ENCODE results near the gene RER1. TPM values are rescaled to one million over a fixed set of nuclear protein-coding genes. Genes with fewer than 3 reads are reported as not detected.

The RER1 gene
- polyA plus RNA-seq, 1 experiment = 255 TPM

DNA sequence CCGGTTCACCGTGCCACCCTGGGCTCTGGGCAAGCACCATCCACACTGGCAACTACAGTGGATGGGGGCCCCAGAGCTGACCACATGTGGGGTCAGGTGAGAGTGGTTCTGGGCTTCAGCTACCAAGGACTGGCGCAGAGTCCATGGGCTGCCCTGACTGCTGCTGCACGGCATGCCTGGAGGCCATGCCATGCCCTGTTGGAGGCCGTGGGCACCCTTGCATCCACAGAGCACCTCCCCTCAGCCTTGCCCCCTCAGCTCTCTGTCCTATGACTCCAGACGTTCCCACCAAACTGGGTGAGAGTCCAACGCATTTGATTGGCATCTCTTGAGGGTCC, 15.7 kb upstream of the RER1 start:
- CTCF ChIA-PET = interaction anchor here (11.7 kb wide), 1 partner anchor 181 kb away, joined by 328 read pairs; the partner anchor contains the start of gene FAAP20
- Histone ChIP-seq H3K36me3 (ENCODE audit: control insufficient read depth, insufficient read depth, low read length) (no peaks in the 10 kb centered on the region; the same call in 1 of the 2 replicates), H3K4me3 (ENCODE audit: low read depth, low read length) (no peak overlapping the region), H3K27me3 (ENCODE audit: control insufficient read depth, insufficient read depth, low read length) (no peaks in the 10 kb centered on the region)
- TF ChIP-seq, protein P1, sequence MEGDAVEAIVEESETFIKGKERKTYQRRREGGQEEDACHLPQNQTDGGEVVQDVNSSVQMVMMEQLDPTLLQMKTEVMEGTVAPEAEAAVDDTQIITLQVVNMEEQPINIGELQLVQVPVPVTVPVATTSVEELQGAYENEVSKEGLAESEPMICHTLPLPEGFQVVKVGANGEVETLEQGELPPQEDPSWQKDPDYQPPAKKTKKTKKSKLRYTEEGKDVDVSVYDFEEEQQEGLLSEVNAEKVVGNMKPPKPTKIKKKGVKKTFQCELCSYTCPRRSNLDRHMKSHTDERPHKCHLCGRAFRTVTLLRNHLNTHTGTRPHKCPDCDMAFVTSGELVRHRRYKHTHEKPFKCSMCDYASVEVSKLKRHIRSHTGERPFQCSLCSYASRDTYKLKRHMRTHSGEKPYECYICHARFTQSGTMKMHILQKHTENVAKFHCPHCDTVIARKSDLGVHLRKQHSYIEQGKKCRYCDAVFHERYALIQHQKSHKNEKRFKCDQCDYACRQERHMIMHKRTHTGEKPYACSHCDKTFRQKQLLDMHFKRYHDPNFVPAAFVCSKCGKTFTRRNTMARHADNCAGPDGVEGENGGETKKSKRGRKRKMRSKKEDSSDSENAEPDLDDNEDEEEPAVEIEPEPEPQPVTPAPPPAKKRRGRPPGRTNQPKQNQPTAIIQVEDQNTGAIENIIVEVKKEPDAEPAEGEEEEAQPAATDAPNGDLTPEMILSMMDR (IDR thresholded peaks at IDR 0.05; ENCODE audit: insufficient read depth, low read depth, low read length) = no peak
- no peak for DNase-seq (ENCODE audit: low read depth)
- POLR2A ChIA-PET = no interaction called here

DNA sequence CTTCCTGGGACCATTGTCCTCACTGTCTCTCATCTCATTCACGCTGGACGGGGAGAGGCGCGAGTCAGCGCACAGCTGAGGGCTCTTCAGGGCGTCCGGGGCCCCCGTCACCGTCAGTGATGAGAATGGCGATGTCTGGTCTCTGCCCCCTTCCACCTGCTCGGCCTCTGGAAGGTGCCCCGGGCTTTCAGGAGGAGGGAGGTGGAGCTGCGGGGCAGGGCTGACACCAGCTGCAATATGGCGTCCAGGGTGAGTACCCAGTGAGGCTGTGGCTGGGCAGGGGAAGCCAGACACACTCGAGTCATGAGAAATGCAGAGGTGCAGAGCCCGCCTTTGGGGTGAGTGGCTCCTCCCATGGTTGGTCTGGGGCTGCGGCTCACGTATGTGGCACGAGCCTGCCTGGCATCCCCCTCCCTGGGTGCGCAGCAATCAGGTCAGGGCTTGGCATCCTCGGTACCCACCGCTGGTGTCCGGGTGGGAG, 15.3 kb upstream of the RER1 start:
- ChIA-PET POLR2A (no interaction called here), CTCF (interaction anchor here (11.7 kb wide), 1 partner anchor 182 kb away, joined by 328 read pairs; the partner anchor contains the start of gene FAAP20)
- H3K27me3 ChIP-seq (ENCODE audit: control insufficient read depth, insufficient read depth, low read length) = no peaks in the 10 kb centered on the region
- TF ChIP-seq, protein P1 (IDR thresholded peaks at IDR 0.05; ENCODE audit: insufficient read depth, low read depth, low read length) = no peak
- DNase-seq (ENCODE audit: low read depth) = no peak
- no peak overlapping the region for H3K4me3 ChIP-seq (ENCODE audit: low read depth, low read length)
- no peaks in the 10 kb centered on the region; the same call in 1 of the 2 replicates for H3K36me3 ChIP-seq (ENCODE audit: control insufficient read depth, insufficient read depth, low read length)

DNA sequence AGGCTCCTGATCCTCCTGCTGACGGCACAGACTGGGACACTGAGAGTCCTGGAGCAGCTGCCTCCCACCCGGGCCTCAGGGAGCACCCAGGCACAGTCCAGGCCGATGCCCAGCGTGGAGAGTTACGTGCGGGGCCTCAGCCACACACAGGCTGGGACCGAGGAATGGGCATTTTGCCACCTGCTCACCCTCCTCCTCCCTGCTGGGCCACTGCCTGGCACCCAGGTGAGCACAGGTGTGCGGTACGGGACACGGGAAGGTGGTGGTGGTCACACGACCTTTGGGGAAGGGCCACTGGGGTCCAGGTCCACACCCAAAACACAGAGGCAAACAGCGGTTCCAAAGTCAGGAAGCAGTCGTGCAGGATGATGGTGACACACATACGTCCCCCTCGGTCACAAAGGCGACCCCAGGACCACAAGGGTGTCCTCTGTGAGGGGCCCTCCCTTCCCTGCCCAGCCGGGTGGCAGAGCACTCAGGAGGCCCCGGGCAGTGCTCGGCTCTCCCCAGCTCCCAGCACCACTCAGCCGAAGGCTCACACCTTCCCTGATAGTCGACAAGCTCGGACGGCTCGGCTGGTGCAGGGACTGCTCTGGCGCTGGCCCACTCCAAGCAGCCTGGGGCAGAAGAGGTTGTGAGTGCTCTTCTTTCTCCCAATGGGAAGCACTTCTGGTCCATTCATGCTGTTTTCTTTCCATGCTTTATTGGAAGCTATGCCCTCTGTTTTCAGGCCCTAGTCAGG, 14.5 kb upstream of the RER1 start:
- DNase-seq (ENCODE audit: low read depth) = no peak
- TF ChIP-seq, protein P1 (IDR thresholded peaks at IDR 0.05; ENCODE audit: insufficient read depth, low read depth, low read length) = no peak
- H3K4me3 ChIP-seq (ENCODE audit: low read depth, low read length) = no peak overlapping the region
- CTCF ChIA-PET = interaction anchor here (1.2 to 11.7 kb wide), 2 partner anchors 183 to 203 kb away, joined by 3 to 328 read pairs; partner anchors contain the start of gene FAAP20
- H3K27me3 ChIP-seq (ENCODE audit: control insufficient read depth, insufficient read depth, low read length) = no peaks in the 10 kb centered on the region
- POLR2A ChIA-PET = interaction anchor here (0.5 kb wide), 1 partner anchor 178 kb away, joined by 6 read pairs; no protein-coding TSS in a partner anchor
- no peaks in the 10 kb centered on the region; the same call in 1 of the 2 replicates for H3K36me3 ChIP-seq (ENCODE audit: control insufficient read depth, insufficient read depth, low read length)

DNA sequence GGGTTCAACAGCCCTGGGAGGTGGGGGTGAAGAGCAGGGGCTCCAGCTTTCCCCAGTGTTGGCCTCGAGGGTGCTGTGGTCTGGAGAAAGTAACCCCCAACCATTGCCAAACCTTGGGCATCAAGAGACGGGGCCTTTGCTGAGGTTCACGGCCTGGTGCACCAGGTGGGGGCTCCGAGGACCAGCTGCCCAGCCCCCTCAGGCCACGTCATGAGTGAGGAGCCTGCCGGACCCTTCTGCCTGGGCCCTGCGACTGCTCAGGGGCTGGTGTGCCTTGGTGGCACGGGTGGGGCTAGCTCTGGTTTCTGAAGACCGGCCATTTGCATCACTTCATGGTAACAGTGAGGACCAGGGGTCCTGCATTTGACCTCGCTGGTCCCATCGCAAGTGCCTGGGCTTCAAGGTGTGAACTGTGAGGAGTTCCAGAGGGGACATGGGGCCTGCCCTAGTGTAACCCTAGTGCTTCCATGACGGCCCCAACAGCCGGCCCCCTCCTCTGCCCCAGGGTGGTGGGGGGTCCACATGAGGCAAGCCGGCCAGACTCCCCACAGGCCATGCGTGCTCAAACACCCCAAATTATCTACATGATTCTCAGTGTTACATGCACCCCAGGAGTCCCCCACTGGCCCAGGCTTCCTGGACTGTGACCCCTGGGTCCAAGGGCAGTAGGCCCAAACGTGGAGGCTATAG, 13.7 kb upstream of the RER1 start:
- ChIA-PET CTCF (interaction anchor here (1.2 to 11.7 kb wide), 2 partner anchors 183 to 204 kb away, joined by 3 to 328 read pairs; partner anchors contain the start of gene FAAP20), POLR2A (no interaction called here)
- Histone ChIP-seq H3K4me3 (ENCODE audit: low read depth, low read length) (no peak overlapping the region), H3K36me3 (ENCODE audit: control insufficient read depth, insufficient read depth, low read length) (no peaks in the 10 kb centered on the region; the same call in 1 of the 2 replicates), H3K27me3 (ENCODE audit: control insufficient read depth, insufficient read depth, low read length) (no peaks in the 10 kb centered on the region)
- TF ChIP-seq, protein P1 (IDR thresholded peaks at IDR 0.05; ENCODE audit: insufficient read depth, low read depth, low read length) = no peak
- no peak for DNase-seq (ENCODE audit: low read depth)

DNA sequence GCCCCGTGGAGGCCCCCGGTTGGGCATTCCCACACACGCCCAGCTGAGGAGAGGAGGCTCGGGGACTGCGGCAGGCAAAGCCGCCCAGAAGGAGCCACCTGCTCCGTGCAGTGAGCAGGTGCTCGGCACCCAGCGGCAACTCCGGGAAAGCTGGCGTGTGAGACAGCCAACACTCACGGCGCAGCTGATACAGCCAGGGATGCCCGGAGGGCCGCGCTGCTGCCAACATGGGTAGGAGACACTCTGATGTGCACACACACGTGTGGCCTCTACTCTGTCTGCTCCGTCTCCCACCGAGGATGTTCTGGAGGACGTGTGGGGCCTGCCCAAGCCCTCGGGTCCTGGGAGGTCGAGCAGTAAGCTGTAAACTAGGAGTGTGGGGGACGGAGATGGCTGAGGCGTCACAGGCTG, 13.2 kb upstream of the RER1 start:
- TF ChIP-seq, protein P1 (IDR thresholded peaks at IDR 0.05; ENCODE audit: insufficient read depth, low read depth, low read length) = no peak
- ChIA-PET CTCF (interaction anchor here (1.2 to 11.7 kb wide), 2 partner anchors 184 to 204 kb away, joined by 3 to 328 read pairs; partner anchors contain the start of gene FAAP20), POLR2A (no interaction called here)
- Histone ChIP-seq H3K4me3 (ENCODE audit: low read depth, low read length) (no peak overlapping the region), H3K36me3 (ENCODE audit: control insufficient read depth, insufficient read depth, low read length) (no peaks in the 10 kb centered on the region; the same call in 1 of the 2 replicates), H3K27me3 (ENCODE audit: control insufficient read depth, insufficient read depth, low read length) (no peaks in the 10 kb centered on the region)
- DNase-seq (ENCODE audit: low read depth) = no peak

Data from BJ (cell line).